SK-N-SH (cell line): ENCODE results near the gene PBLD. TPM values are rescaled to one million over a fixed set of nuclear protein-coding genes. Genes with fewer than 3 reads are reported as not detected.

ENCODE experiments used
- CTCF ChIA-PET: fragments of 300-600, 350-600 bp; formaldehyde crosslinking; extraction: SDS; loops from one replicate; lab custom pipeline; 2021; lab: Yijun Ruan, JAX
- POLR2A ChIA-PET: fragments of 350-600 bp; sonication (Branson Sonifier 250); formaldehyde crosslinking; extraction: SDS; loops from one replicate; lab custom pipeline; 2020; ENCODE audit warnings: antibody characterized with exemption, inconsistent platforms; lab: Yijun Ruan, JAX
- DNase-seq: peaks from one replicate; pipeline ENCODE4 v3.0.0; 2012
- H2AFZ ChIP-seq: fragments of 200-600 bp; sonication (generic); 2 replicates; pipeline ENCODE4 v1.8.1; 2016; ENCODE audit warnings: antibody characterized with exemption, mild to moderate bottlenecking, low read depth
- H3F3A ChIP-seq: fragments of 200-600 bp; sonication (generic); replicated peaks from 2 replicates; pipeline ENCODE3; 2016; ENCODE audit warnings: antibody characterized with exemption, mild to moderate bottlenecking; ENCODE audit not compliant: insufficient read depth
- H3K27ac ChIP-seq, 2 experiments: fragments of 200-500 bp in 1 of 2; fragments of 200-600 bp in 1 of 2; sonication (Bioruptor generic) in 1 of 2; sonication (generic), shearing (Covaris generic) in 1 of 2; 2 replicates each; pipeline versions ENCODE4 v1.5.1 to v1.6.1; 2014 to 2016; ENCODE audit warnings: low read depth in 2 of 2, inconsistent platforms in 1 of 2, low read length in 1 of 2, mild to moderate bottlenecking in 1 of 2, mixed read lengths in 1 of 2
- H3K27me3 ChIP-seq: fragments of 200-600 bp; sonication (generic), shearing (Covaris generic); 2 replicates; pipeline ENCODE4 v1.6.1; 2016; ENCODE audit warnings: mixed run types; ENCODE audit not compliant: insufficient read depth
- H3K36me3 ChIP-seq, 2 experiments: fragments of 200-500 bp in 1 of 2; fragments of 200-600 bp in 1 of 2; sonication (Bioruptor generic) in 1 of 2; sonication (generic) in 1 of 2; replicated peaks in 1 of 2; 2 replicates each; pipeline versions ENCODE3 to v1.5.1; 2014 to 2016; ENCODE audit warnings: low read length in 1 of 2, mild to moderate bottlenecking in 1 of 2; ENCODE audit not compliant: insufficient read depth in 2 of 2, control insufficient read depth in 1 of 2
- H3K4me1 ChIP-seq, 2 experiments: fragments of 200-500 bp in 1 of 2; fragments of 200-600 bp in 1 of 2; sonication (Bioruptor generic) in 1 of 2; sonication (generic), shearing (Covaris generic) in 1 of 2; 2 replicates each; pipeline versions ENCODE4 v1.5.1 to v1.6.1; 2014 to 2016; ENCODE audit warnings: low read depth in 1 of 2, low read length in 1 of 2, mixed run types in 1 of 2; ENCODE audit not compliant: insufficient read depth in 2 of 2, control insufficient read depth in 1 of 2
- H3K4me2 ChIP-seq: fragments of 200-600 bp; sonication (generic), shearing (Covaris generic); 2 replicates; pipeline ENCODE4 v1.6.1; 2017; ENCODE audit warnings: mixed run types
- H3K4me3 ChIP-seq, 2 experiments: fragments of 200-500 bp in 1 of 2; fragments of 200-600 bp in 1 of 2; sonication (Bioruptor generic) in 1 of 2; sonication (generic), shearing (Covaris generic) in 1 of 2; 2 replicates each; pipeline versions ENCODE4 v1.5.1 to v1.8.1; 2014 to 2016; ENCODE audit warnings: low read depth in 2 of 2, inconsistent platforms in 1 of 2, low read length in 1 of 2, mild to moderate bottlenecking in 1 of 2, mixed read lengths in 1 of 2, moderate library complexity in 1 of 2
- H3K79me2 ChIP-seq: fragments of 200-600 bp; sonication (generic); 2 replicates; pipeline ENCODE4 v1.8.1; 2017; ENCODE audit warnings: mild to moderate bottlenecking; ENCODE audit not compliant: insufficient read depth
- H3K9ac ChIP-seq: fragments of 200-600 bp; sonication (generic); 2 replicates; pipeline ENCODE4 v1.6.1; 2017; ENCODE audit warnings: mixed run types
- H3K9me2 ChIP-seq: fragments of 200-600 bp; sonication (generic); 2 replicates; pipeline ENCODE4 v1.6.1; 2017; ENCODE audit warnings: mixed run types
- H3K9me3 ChIP-seq: fragments of 200-600 bp; sonication (generic); 2 replicates; pipeline ENCODE4 v1.6.1; 2017; ENCODE audit warnings: mixed run types, mild to moderate bottlenecking, moderate library complexity
- H4K20me1 ChIP-seq: fragments of 200-600 bp; sonication (generic); 2 replicates; pipeline ENCODE4 v1.6.1; 2017; ENCODE audit warnings: mild to moderate bottlenecking, mixed run types; ENCODE audit not compliant: insufficient read depth
- CHD2 ChIP-seq: fragments of 150-350 bp; IDR thresholded peaks from 2 replicates; pipeline ENCODE4 v1.6.1; 2018; ENCODE audit warnings: low read length; ENCODE audit not compliant: partially characterized antibody
- FOXJ3 ChIP-seq: sonication (generic); formaldehyde crosslinking; IDR thresholded peaks from 2 replicates; pipeline ENCODE4 v1.5.1; 2020; ENCODE audit warnings: mild to moderate bottlenecking, missing genetic modification reagents
- FOXM1 ChIP-seq: IDR thresholded peaks from 2 replicates; pipeline ENCODE4 v1.4.0; 2012; ENCODE audit warnings: low read depth, mild to moderate bottlenecking
- NFIC ChIP-seq: IDR thresholded peaks from 2 replicates; pipeline ENCODE4 v1.4.0; 2012; ENCODE audit warnings: borderline replicate concordance
- NRF1 ChIP-seq: IDR thresholded peaks from 2 replicates; pipeline ENCODE4 v1.6.1; 2012; ENCODE audit warnings: low read depth, mild to moderate bottlenecking, low read length
- POLR2AphosphoS5 ChIP-seq: IDR thresholded peaks from 2 replicates; pipeline ENCODE4 v1.6.1; 2012; ENCODE audit warnings: low read depth, low read length
- RFX5 ChIP-seq: IDR thresholded peaks from 2 replicates; pipeline ENCODE4 v1.6.1; 2012; ENCODE audit warnings: mild to moderate bottlenecking, improper control_type of control experiment, low read length
- SMC3 ChIP-seq: IDR thresholded peaks from 2 replicates; pipeline ENCODE4 v1.6.1; 2012; ENCODE audit warnings: low read depth, low read length, improper control_type of control experiment
- YY1 ChIP-seq: IDR thresholded peaks from 2 replicates; pipeline ENCODE4 v1.4.0; 2012; ENCODE audit warnings: low read depth, mild to moderate bottlenecking
- WGBS: methylation state at CpG from one replicate; pipeline ENCODE4 v1.1.6; 2017; ENCODE audit warnings: low lambda C conversion rate; 5-methylcytosine and 5-hydroxymethylcytosine counted together
- polyA plus RNA-seq, 3 experiments: library from polyadenylated mRNA; depleted of rRNA; stranded (reverse); fragments of >200 nt; gene quantifications; 2 replicates each; pipeline ENCODE4 v1.2.3, GENCODE V29; 2012
- TF ChIP-seq, protein P1 (sequence below): fragments of 200-600 bp; sonication (generic); IDR thresholded peaks from 2 replicates; pipeline ENCODE4 v1.6.1; 2017; ENCODE audit warnings: antibody characterized with exemption, mild to moderate bottlenecking, moderate library complexity
- TF ChIP-seq, protein P2 (sequence below): fragments of 150-350 bp; IDR thresholded peaks from 2 replicates; pipeline ENCODE4 v1.6.1; 2016; ENCODE audit warnings: mild to moderate bottlenecking, low read depth, low read length
- TF ChIP-seq, protein P3 (sequence below): IDR thresholded peaks from 2 replicates; pipeline ENCODE4 v1.4.0; 2012; ENCODE audit warnings: low read depth, borderline replicate concordance
- TF ChIP-seq, protein P4 (sequence below): IDR thresholded peaks from 2 replicates; pipeline ENCODE4 v1.4.0; 2012; ENCODE audit warnings: low read depth
- TF ChIP-seq, protein P5 (sequence below): IDR thresholded peaks from 2 replicates; pipeline ENCODE4; 2012

The PBLD gene
- polyA plus RNA-seq, 1 of the 3 experiments (the other 2 are of a cell fraction) = 0.94 TPM

DNA sequence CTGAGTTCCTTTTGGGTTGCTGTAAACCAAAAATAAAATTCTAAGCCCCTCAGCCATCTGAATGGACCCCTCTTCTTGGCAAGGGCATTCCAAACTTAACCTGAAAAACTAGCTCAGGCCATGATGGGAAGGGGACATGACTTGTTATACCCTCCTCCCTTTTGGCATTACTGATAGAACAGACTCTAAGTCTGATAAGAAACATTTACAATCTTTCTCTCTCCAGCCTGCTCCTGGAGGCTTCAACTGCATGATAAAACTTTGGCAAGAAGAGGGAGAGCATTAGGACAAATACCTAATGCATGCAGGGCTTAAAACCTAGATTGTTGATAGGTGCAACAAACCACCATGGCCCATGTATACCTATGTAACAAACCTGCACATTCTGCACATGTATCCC is 59.9 kb downstream of the PBLD start:
- ChIA-PET POLR2A (no interaction called here), CTCF (interaction anchor here (0.6 kb wide), 2 partner anchors 28 to 60 kb away, joined by 3 read pairs; no protein-coding TSS in a partner anchor)
- no peak overlapping the region for H2AFZ ChIP-seq
- no peak for TF ChIP-seq RFX5
- H3K27ac ChIP-seq = no peak overlapping the region
- no peaks in the 10 kb centered on the region for H3K27me3 ChIP-seq
- H3K9me3 ChIP-seq = no peaks in the 10 kb centered on the region
- H3K4me2 ChIP-seq = no peak overlapping the region
- H3F3A ChIP-seq = no peaks in the 10 kb centered on the region
- no peaks in the 10 kb centered on the region; a peak in 1 of 4 replicates for H3K4me1 ChIP-seq
- H4K20me1 ChIP-seq = no peaks in the 10 kb centered on the region
- H3K79me2 ChIP-seq = no peaks in the 10 kb centered on the region
- DNase-seq = no peak
- no peak overlapping the region for H3K9ac ChIP-seq
- H3K4me3 ChIP-seq = no peak overlapping the region
- H3K9me2 ChIP-seq = no peaks in the 10 kb centered on the region
- no peaks in the 10 kb centered on the region for H3K36me3 ChIP-seq

DNA sequence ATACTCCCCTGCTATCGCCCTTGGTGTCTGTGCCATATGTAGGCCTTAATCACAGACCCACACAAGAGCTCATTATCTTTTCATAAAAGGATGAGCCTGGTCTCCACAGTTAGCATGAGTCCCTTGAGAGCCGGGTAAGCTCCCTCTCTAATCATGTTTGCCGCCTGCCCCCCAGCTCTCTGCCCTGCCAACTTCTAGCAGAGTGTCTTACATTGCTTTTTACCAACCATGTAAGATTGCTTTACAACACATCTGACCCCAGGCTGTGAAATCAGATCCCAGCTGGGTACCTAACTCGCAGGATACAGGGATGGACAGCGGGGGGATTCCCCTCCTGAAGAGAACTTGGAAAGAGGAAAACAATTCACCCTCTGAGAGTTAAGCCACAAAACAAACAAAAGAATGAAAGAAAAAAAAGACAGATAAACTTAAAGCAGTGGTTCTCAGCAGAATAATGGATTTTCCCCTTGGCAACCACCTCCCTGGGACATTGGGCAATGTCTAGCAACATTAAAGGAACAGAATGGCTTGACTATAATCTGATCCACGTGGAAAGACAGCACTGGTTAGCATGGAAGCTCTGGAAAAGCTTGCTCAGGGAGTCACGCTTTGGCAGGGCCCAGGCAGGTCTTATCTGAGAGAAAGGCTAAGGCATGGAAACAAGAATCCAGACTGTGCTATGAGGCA is 61.4 kb downstream of the PBLD start:
- TF ChIP-seq POLR2AphosphoS5 = no peak
- no peak for TF ChIP-seq RFX5
- no peak for TF ChIP-seq SMC3
- TF ChIP-seq, protein P1, sequence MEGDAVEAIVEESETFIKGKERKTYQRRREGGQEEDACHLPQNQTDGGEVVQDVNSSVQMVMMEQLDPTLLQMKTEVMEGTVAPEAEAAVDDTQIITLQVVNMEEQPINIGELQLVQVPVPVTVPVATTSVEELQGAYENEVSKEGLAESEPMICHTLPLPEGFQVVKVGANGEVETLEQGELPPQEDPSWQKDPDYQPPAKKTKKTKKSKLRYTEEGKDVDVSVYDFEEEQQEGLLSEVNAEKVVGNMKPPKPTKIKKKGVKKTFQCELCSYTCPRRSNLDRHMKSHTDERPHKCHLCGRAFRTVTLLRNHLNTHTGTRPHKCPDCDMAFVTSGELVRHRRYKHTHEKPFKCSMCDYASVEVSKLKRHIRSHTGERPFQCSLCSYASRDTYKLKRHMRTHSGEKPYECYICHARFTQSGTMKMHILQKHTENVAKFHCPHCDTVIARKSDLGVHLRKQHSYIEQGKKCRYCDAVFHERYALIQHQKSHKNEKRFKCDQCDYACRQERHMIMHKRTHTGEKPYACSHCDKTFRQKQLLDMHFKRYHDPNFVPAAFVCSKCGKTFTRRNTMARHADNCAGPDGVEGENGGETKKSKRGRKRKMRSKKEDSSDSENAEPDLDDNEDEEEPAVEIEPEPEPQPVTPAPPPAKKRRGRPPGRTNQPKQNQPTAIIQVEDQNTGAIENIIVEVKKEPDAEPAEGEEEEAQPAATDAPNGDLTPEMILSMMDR = no peak
- no peak for DNase-seq
- Histone ChIP-seq H3K36me3 (no peaks in the 10 kb centered on the region), H3K27me3 (no peaks in the 10 kb centered on the region), H3K4me1 (no peaks in the 10 kb centered on the region; a peak in 1 of 4 replicates), H2AFZ (no peak overlapping the region), H4K20me1 (no peaks in the 10 kb centered on the region), H3K4me2 (no peak overlapping the region), H3K9me3 (no peaks in the 10 kb centered on the region), H3K9me2 (no peaks in the 10 kb centered on the region), H3K79me2 (no peaks in the 10 kb centered on the region), H3F3A (no peaks in the 10 kb centered on the region), H3K4me3 (no peak overlapping the region), H3K9ac (no peak overlapping the region), H3K27ac (no peak overlapping the region)
- WGBS = 60% methylated on average over 6 of the region's 7 CpGs
- CTCF ChIA-PET = no interaction called here
- POLR2A ChIA-PET = no interaction called here

DNA sequence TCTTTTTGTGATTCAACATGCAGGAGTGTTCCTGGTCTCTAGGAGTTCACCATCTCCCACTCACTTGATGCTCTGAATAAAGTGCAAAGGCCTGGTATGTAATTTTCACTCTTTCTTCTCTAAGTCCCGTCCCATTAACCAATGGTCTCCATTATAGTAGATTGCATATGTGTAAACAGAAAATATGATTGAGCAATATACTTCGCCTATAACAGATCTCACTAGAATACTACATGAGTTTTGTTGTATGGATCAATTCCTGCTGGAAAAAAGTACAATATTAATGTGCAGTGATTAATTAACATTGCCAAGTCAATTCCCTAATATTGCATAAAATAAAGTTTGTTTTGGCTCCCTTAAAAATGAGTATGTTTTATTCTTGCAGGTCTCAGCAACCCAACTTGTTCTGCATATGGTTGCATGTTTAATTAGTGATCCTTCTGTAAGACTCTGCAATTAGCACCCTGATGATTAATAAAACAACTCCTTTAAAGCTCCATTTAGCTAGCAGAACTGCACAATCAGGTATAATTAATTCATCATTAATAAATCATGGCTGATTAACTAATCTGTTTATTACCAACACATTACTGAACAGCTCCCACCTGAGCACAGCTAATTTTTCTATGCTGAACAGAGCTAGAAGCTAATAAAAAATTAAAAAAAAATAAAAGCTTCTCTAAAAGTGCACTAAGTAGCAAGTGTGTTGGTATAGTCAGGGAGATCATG is 63.0 kb downstream of the PBLD start:
- Histone ChIP-seq H3K4me2 (no peak overlapping the region), H3K9me2 (no peaks in the 10 kb centered on the region), H2AFZ (no peak overlapping the region), H4K20me1 (no peaks in the 10 kb centered on the region), H3K4me3 (no peak overlapping the region), H3F3A (no peaks in the 10 kb centered on the region), H3K4me1 (no peaks in the 10 kb centered on the region; a peak in 1 of 4 replicates), H3K9ac (no peak overlapping the region), H3K36me3 (no peaks in the 10 kb centered on the region), H3K9me3 (no peaks in the 10 kb centered on the region), H3K79me2 (no peaks in the 10 kb centered on the region), H3K27ac (no peak overlapping the region), H3K27me3 (no peaks in the 10 kb centered on the region)
- TF ChIP-seq NFIC (no peak), FOXJ3 (no peak), YY1 (no peak), NRF1 (no peak), FOXM1 (no peak), CHD2 (no peak)
- TF ChIP-seq, protein P2, sequence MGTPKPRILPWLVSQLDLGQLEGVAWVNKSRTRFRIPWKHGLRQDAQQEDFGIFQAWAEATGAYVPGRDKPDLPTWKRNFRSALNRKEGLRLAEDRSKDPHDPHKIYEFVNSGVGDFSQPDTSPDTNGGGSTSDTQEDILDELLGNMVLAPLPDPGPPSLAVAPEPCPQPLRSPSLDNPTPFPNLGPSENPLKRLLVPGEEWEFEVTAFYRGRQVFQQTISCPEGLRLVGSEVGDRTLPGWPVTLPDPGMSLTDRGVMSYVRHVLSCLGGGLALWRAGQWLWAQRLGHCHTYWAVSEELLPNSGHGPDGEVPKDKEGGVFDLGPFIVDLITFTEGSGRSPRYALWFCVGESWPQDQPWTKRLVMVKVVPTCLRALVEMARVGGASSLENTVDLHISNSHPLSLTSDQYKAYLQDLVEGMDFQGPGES = no peak
- TF ChIP-seq, protein P3, sequence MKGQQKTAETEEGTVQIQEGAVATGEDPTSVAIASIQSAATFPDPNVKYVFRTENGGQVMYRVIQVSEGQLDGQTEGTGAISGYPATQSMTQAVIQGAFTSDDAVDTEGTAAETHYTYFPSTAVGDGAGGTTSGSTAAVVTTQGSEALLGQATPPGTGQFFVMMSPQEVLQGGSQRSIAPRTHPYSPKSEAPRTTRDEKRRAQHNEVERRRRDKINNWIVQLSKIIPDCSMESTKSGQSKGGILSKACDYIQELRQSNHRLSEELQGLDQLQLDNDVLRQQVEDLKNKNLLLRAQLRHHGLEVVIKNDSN = no peak
- TF ChIP-seq, protein P4, sequence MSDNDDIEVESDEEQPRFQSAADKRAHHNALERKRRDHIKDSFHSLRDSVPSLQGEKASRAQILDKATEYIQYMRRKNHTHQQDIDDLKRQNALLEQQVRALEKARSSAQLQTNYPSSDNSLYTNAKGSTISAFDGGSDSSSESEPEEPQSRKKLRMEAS = no peak
- TF ChIP-seq, protein P5, sequence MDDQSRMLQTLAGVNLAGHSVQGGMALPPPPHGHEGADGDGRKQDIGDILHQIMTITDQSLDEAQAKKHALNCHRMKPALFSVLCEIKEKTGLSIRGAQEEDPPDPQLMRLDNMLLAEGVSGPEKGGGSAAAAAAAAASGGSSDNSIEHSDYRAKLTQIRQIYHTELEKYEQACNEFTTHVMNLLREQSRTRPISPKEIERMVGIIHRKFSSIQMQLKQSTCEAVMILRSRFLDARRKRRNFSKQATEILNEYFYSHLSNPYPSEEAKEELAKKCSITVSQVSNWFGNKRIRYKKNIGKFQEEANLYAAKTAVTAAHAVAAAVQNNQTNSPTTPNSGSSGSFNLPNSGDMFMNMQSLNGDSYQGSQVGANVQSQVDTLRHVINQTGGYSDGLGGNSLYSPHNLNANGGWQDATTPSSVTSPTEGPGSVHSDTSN = no peak
- CTCF ChIA-PET = interaction anchor here (1.2 kb wide), 1 partner anchor 30 kb away, joined by 4 read pairs; no protein-coding TSS in a partner anchor
- POLR2A ChIA-PET = no interaction called here
- no peak for DNase-seq
- 46% methylated on average over 2 of the region's 2 CpGs for WGBS
